ENCODE measurements around the gene SLC2A8. TPM values are rescaled to one million over a fixed set of nuclear protein-coding genes. Genes with fewer than 3 reads are reported as not detected.

The SLC2A8 gene
- total RNA-seq, 1 donor from 2014 or later, result 9.2 TPM

DNA sequence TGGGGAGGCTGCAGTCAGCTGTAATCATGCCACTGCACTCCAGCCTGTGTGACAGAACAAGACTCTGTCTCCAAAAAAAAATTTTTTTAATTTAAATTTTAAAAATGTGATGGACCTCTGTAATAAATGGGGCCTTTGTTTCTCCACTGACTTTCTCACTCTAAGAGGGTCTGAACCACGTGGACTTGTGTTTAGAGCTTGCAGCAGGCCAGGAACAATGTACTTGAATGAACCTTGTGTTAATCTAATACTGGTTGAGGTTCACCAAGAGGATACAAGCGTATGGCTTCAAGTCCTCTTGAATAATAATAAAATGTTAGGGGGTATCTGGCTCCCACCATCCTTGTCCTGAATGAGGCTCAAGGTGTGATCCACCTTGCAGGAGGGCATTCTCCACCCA lies 14.4 kb upstream of the SLC2A8 start:
- no peak for DNase-seq

GRCh38 chr9:127384016-127384730 lies 12.8 kb upstream of the SLC2A8 start:
- DNase-seq, result no peak

- DNase-seq, result no peak
Measured at GRCh38 chr9:127384901-127385300, 12.1 kb upstream of the SLC2A8 start.

GRCh38 chr9:127386249-127386648 lies 10.7 kb upstream of the SLC2A8 start:
- DNase-seq, result no peak

DNA sequence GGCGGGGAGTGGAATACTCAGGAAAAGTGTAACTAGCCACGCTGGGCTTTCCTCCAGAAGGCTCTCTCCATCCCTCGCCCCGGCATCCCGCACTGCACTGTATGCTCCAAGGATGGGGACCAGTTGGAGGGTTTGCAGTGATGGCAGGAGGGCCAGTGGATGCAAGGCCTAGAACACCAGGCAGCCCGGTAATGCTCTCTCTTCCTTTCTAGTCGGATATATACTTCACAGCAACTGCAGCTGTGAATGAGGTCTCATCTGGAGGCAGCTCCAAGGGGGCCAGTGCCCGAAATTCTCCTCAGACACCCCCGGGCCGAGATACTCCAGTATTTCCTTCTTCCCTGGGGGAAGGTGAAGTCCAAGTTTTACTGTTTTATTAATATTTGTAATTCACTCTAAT lies 10.0 kb upstream of the SLC2A8 start:
- DNase-seq, result no peak

GRCh38 chr9:127388037-127388855 lies 8.7 kb upstream of the SLC2A8 start:
- no peak for DNase-seq

- no peak for DNase-seq
Measured at GRCh38 chr9:127388856-127389238, 8.1 kb upstream of the SLC2A8 start.

GRCh38 chr9:127389381-127390247 lies 7.4 kb upstream of the SLC2A8 start:
- DNase-seq, result no peak

DNA sequence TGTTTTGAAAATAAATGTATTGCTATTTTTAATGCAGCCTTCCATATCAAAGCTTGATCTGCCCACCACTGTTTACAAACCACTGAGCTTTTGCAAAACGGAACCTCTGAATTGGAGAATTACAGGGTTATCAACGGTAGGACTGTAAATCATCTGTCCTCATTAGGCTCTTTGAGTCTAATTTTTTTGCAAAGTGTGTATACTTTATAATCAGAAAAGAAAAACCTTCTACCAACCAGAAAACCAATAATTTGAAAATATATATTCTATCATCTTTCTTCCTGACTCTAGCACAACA lies 6.8 kb upstream of the SLC2A8 start:
- DNase-seq, result no peak

GRCh38 chr9:127390563-127390962 lies 6.4 kb upstream of the SLC2A8 start:
- no peak for DNase-seq

DNA sequence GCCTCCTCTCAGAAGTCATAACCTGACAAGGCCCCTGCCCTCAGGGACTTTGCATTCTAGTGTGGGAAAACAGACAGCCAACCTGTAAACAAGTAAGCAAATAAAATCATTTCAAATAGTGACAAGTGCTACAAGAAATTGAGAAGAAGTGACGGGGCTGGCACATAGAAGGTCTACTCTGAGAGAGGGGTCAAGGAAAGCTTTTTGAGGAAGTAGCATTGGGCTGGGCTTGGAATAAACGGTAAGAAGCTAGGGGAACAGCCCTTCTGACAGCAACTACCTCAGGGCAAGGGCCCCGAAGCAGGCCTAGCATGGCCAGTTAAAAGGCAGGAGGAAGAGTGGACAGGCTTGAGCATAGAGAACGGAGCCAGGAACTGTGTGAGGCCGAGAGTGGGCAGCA lies 4.8 kb upstream of the SLC2A8 start:
- DNase-seq, result no peak

DNA sequence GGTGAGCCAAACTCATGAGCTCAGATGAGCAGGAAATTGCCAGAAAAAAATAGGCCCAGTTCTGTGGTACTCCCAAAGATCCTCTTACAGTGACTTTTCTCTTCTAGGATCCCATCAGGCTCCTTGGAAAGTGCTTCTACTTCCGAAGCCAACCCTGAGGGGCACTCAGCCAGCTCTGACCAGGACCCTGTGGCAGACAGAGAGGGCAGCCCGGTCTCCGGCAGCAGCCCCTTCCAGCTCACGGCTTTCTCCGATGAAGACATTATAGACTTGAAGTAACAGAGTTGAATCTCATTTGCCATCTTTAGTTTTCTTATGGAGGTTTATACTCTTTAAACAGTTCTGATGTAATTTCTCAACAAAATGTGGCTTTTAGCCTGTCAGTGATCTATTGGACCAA lies 4.0 kb upstream of the SLC2A8 start:
- DNase-seq, result no peak

- DNase-seq, result no peak
Measured at GRCh38 chr9:127393645-127394044, 3.3 kb upstream of the SLC2A8 start.

GRCh38 chr9:127395497-127396252 lies 1.3 kb upstream of the SLC2A8 start:
- DNase-seq, result no peak

DNA sequence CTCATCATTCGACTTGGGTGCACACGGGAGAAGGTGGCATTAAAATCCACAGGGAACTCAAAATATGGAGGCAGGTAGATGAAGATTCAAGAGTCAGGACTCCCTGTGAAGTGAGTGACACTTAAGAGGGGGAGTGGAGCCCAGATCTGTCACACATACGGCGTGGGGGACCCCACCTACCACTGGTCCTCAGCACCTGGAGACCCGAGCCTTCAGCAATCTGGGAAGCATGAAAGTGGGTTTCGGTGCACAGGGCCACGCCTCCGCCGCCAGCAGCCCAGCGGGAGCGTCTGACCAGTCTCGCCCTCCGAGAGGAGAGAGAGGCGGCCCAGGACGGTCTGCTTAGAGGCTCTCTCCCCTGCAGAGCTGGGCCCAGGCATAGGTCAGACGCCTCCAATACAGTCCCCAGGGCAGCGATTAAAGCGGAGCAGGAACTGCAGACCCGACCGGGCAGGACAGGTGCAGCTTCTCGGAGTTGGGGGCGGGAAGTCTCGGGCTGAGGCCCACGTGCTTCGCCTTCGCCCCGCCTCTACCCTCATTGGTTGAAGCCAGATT lies 639 bp upstream of the SLC2A8 start:
- no peak for DNase-seq

DNA sequence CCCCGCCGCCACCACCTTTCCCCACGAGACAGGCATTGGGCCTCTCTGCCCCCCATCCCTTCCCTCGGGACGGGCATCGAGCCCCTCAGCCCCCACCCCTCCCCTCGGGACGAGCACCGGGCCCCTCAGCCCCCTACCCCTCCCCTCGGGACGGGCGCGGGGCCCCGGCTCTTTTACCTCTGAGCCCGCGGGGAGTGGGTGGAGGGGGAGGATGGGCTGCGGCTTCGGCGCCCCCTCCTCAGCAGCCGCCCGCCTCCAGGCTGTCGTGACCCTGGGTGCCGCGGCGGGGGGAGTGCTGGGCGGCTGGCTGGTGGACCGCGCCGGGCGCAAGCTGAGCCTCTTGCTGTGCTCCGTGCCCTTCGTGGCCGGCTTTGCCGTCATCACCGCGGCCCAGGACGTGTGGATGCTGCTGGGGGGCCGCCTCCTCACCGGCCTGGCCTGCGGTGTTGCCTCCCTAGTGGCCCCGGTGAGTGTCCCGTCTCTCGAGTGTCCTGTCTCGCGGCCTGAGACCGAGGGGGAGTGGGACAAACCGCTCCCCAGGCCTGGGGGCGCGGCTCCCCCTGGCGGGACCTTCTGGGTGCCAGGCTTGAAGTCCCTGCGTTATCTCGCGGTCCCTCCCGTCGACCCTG lies 791 bp downstream of the SLC2A8 start:
- DNase-seq, result no peak

GRCh38 chr9:127398275-127398647 lies 1.3 kb downstream of the SLC2A8 start:
- DNase-seq, result no peak

GRCh38 chr9:127398715-127399400 lies 1.9 kb downstream of the SLC2A8 start:
- no peak for DNase-seq

DNA sequence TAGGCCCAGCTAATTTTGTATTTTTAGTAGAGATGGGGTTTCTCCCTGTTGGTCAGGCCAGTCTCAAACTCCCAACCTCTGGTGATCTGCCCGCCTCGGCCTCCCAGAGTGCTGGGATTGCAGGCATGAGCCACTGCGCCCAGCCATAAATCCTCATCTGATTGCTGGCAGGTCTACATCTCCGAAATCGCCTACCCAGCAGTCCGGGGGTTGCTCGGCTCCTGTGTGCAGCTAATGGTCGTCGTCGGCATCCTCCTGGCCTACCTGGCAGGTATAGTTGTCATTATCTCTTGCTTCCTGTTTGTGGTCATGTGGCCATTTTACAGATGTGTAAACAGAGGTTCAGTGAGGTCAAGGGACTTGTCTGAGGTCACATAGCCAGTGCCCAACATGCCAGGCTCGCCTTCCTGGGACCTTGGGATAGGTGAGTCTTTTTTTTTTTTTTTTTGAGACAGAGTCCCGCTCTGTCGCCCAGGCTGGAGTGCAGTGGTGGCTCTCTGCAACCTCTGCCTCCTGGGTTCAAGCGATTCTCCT lies 2.8 kb downstream of the SLC2A8 start:
- DNase-seq, result no peak

GRCh38 chr9:127402401-127403090 lies 5.6 kb downstream of the SLC2A8 start:
- DNase-seq, result no peak
